Motor neuron (in vitro differentiated cells): ENCODE measurements around the gene GYG2. TPM values are rescaled to one million over a fixed set of nuclear protein-coding genes. Genes with fewer than 3 reads are reported as not detected.
"Not testable (repeated sequence)": the region's sequence is repeated elsewhere in the genome, so short reads cannot be mapped to it uniquely, and the experiment has no call there.

Source experiments
- ATAC-seq, 8 experiments: fragments of 200-7000 bp; cut with Tn5 transposase; replicated peaks in 6 of 8; 2 replicates each; pipeline ENCODE4 v1.8.0; 2021; ENCODE audit warnings: mild to moderate bottlenecking in 8 of 8, moderate library complexity in 8 of 8
- H3K27ac ChIP-seq, 2 donors: fragments of 250-450 bp; sonication (Bioruptor Pico); 2 replicates each; pipeline ENCODE4 v1.9.0; 2021; ENCODE audit warnings: antibody characterized with exemption in 2 of 2, mild to moderate bottlenecking in 2 of 2, moderate library complexity in 1 of 2
- H3K4me1 ChIP-seq, 2 donors: fragments of 250-450 bp; sonication (Bioruptor Pico); replicated peaks in 1 of 2; 2 replicates each; pipeline ENCODE4 v1.6.1; 2021; ENCODE audit warnings: antibody characterized with exemption in 2 of 2, mild to moderate bottlenecking in 2 of 2, moderate library complexity in 1 of 2
- H3K4me3 ChIP-seq, 5 donors: fragments of 250-450 bp; sonication (Bioruptor Pico); 2 replicates each; pipeline ENCODE4 v1.9.0; 2021; ENCODE audit warnings: antibody characterized with exemption in 5 of 5, mild to moderate bottlenecking in 5 of 5, moderate library complexity in 4 of 5
- WGBS, 10 experiments: fragments of 450-650 bp; shearing (Covaris generic); methylation state at CpG; one replicate each; pipeline ENCODE4 v1.0.0; 2022; 5-methylcytosine and 5-hydroxymethylcytosine counted together
- in situ Hi-C, 9 experiments: fragments of 400-800 bp; cut with MboI; loops; one replicate each; pipeline ENCODE4 v1.15.0; 2021; ENCODE audit warnings: low sequenced_read_pairs in 9 of 9, low pct_unique_long_range_greater_than_20kb in 2 of 9; ENCODE audit not compliant: unreplicated experiment in 9 of 9
- total RNA-seq, 8 experiments: library from RNA; unstranded; fragments of 300-600 nt; gene quantifications; 2 replicates each; pipeline versions ENCODE4 v1.2.3 to v1.2.4, GENCODE V29; 2022

Gene GYG2
- 10 to 100 TPM in 4 of 8 experiments, 1 to 10 TPM in 4; 1.1 to 63.0 (median 8.9) TPM for total RNA-seq

DNA sequence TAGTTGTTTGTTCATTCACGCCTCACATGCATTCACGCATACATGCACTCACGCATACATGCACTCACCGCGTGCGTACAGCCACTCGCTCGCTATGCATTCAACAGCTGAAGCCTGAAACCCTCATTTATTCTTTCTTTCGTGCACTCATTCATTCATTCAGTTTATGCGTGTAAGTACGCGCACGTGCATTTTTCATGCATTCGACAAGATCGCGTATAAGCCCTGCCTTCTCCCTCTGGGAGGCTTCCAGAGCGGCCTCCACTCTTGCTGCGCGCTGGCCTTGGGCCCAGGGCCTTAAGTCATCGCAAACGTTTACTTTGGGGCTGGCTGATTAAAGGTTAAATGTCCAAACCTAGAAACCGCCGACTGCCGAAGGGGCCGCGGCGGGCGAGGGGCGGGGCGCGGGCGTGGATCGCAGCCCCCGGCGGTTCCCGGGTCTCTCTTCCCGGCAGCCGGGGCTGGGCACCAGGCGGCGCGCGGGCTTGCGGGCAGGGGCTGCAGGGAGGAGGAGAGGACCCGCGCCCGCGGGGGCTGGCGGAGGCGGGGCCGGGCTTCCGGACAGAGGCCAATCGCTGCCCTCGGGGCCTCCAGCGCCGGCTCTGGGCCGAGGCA, at the start of gene GYG2:
GYG2 (plus strand) TSS at position 587 of the 615 bp plus-strand sequence. CDS start 1,259 bp downstream, outside the sequence.
- in situ Hi-C loops: no loop called here
- Histone ChIP-seq H3K4me3 (peak within 1 kb of the TSS; percentile 34 to 49 (median 43)), H3K4me1 (peaks cover 3 to 5% of the 10 kb centered on the region in 2 donors), H3K27ac (peak within 1 kb of the TSS; percentile 39 to 69)
- 14 to 67% (median 47%) methylated on average over 3 to 17 of the region's 56 CpGs; no CpG with 5 or more reads in 5 of the 10 experiments for WGBS, 10 experiments
- ATAC-seq: peak in 7 of 8 experiments; percentile 20 to 89 (median 80)

DNA sequence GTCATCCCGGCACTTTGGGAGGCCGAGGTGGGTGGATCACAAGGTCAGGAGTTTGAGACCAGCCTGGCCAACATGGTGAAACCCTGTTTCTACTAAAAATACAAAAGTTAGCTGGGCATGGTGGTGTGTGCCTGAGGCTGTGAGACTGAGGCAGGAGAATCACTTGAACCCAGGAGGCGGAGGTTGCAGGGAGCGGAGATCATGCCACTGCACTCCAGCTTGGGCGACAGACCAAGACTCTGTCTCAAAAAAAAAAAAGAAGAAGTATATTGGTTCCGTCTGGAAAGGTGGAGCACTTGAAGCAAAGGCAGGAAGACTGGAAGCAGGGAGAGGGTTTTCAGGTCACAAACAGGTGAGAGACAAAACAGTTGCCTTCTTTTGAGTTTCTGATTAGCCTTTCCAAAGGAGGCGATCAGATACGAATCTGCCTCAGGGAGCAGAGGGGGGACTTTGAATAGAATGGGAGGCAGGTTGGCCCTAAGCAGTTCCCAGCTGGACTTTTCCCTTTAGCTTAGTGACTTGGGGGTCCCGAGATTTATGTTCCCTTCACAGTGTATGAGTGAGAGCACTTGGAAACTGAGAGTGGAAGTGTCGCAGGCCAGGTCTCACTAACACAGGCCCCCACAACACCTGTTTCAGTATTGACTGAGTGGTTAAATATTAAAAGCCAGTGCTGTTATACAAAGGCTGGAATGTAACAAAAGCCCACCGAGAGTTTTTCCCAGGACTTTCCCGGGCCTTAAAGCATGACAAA, 48.1 kb upstream of the GYG2 start:
- H3K27ac ChIP-seq, H3K4me3 ChIP-seq, ATAC-seq, in situ Hi-C loops, H3K4me1 ChIP-seq: not testable (repeated sequence)
- 0 to 96% (median 74%) methylated on average over 1 to 9 of the region's 12 CpGs; no CpG with 5 or more reads in 2 of the 10 experiments for WGBS, 10 experiments

DNA sequence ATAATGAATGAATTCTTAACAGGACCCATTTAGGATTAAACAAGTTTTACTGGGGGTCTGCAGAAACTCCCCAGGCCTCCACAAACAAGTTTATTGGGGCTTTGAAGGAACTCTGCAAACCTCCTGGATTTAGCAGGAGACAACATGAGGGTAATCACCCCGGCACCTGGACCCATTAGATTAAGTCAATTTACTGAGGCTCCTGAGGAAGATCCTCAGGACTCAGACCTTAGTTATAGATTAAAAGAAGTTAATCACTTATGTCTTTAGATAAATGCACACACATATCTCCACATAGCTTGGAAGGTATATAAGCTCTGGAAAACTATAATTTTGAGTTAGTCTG, 47.5 kb upstream of the GYG2 start:
- H3K27ac ChIP-seq: no peak overlapping the region
- WGBS, 10 experiments: 38 to 100% (median 45%) methylated on average over 1 of the region's 1 CpG; no CpG with 5 or more reads in 6 of the 10 experiments
- H3K4me1 ChIP-seq: peaks cover 0 to 3% of the 10 kb centered on the region in 2 donors
- ATAC-seq: no peak
- H3K4me3 ChIP-seq: no peak overlapping the region
- in situ Hi-C loops: no loop called here

DNA sequence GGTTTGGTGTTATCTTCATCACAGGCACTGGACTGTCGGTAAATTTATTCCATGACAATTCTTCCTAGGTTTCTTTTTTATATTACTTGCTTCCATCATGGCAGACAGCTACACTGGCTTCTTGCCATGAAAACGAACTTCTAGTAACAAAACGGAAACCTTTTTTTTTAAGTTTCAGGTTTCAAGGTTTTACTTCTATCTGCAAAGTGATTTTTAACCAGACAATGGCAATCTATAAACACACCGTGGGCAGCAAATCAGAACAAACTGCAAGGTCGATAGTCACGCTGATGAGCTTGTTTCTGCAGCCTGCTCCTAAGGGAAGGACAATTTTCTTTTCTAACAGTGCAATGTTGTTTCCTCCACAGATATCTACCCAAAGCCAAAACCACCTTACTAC, 47.0 kb upstream of the GYG2 start:
- no peak for ATAC-seq
- H3K4me3 ChIP-seq: no peak overlapping the region
- 0 to 100% (median 65%) methylated on average over 1 to 6 of the region's 6 CpGs; no CpG with 5 or more reads in 2 of the 10 experiments for WGBS, 10 experiments
- peaks cover 0 to 3% of the 10 kb centered on the region in 2 donors for H3K4me1 ChIP-seq
- H3K27ac ChIP-seq: no peak overlapping the region
- in situ Hi-C loops: no loop called here

DNA sequence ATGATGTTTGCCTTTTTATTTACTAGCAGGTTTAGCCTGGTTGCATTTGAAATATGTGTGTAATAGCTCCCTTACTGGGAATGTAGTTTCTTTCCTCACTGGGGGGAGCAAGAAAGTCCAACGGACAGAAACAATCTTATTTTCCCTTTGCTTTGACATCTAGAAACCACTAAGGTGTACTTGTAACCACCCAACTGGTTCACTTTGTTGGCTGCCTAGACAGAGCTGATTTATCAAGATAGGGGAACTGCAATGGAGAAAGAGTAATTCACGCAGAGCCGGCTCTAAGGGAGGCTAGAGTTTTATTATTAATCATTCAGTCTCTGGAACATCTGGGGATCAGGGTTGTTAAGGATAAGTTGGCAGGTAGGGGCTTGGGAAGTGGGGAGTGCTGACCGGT, 46.6 kb upstream of the GYG2 start:
- H3K4me1 ChIP-seq: peaks cover 0 to 3% of the 10 kb centered on the region in 2 donors
- ATAC-seq: no peak
- 50% methylated on average over 4 of the region's 4 CpGs; no CpG with 5 or more reads in 9 of the 10 experiments for WGBS, 10 experiments
- in situ Hi-C loops: no loop called here
- H3K27ac ChIP-seq: no peak overlapping the region
- no peak overlapping the region for H3K4me3 ChIP-seq

DNA sequence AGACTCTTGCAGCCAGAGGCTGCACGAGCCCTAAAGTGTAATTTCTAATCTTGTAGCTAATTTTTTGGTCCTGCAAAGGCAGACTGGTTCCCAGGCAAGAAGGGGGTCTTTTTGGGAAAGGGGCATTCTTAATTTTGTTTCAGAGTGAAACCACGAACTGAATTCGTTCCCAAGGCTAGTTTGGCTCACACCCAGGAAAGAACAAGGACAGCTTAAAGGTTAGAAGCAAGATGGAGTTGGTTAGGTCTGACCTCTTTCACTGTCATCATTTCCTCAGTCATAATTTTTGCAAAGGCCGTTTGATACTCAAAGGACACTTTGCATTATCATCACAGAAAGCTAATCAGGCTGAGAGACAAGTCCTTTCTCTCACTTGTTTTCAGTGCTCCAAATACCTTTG, 46.0 kb upstream of the GYG2 start:
- 20 to 67% (median 48%) methylated on average over 1 of the region's 4 CpGs; no CpG with 5 or more reads in 6 of the 10 experiments for WGBS, 10 experiments
- no peak for ATAC-seq

DNA sequence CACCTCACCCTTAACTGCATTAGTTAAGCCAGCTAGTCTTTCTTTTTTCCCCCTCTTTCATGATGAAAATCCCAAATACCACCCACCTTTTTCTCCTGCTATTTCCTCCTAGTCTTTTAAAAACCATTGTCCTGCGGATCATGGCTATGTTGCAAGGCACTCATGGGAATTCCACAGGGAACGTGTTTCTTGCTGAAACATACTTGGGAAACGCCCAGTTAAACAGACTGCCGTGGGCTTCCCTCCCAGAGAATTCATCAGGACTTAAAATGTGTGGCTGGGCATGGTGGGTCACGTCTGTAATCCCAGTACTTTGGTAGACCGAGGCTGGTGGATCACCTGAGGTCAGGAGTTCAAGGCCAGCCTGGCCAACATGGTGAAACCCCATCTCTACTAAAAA, 44.7 kb upstream of the GYG2 start:
- no peak for ATAC-seq
- peaks cover 0 to 3% of the 10 kb centered on the region in 2 donors for H3K4me1 ChIP-seq
- H3K27ac ChIP-seq: no peak overlapping the region
- in situ Hi-C loops: no loop called here
- 0 to 84% (median 80%) methylated on average over 1 to 5 of the region's 6 CpGs; no CpG with 5 or more reads in 7 of the 10 experiments for WGBS, 10 experiments
- no peak overlapping the region for H3K4me3 ChIP-seq

More for the DNA sequence above, 46.0 kb upstream of the GYG2 start:
- peaks cover 0 to 3% of the 10 kb centered on the region in 2 donors for H3K4me1 ChIP-seq
- no peak overlapping the region for H3K4me3 ChIP-seq
- no peak overlapping the region for H3K27ac ChIP-seq
- in situ Hi-C loops: no loop called here

DNA sequence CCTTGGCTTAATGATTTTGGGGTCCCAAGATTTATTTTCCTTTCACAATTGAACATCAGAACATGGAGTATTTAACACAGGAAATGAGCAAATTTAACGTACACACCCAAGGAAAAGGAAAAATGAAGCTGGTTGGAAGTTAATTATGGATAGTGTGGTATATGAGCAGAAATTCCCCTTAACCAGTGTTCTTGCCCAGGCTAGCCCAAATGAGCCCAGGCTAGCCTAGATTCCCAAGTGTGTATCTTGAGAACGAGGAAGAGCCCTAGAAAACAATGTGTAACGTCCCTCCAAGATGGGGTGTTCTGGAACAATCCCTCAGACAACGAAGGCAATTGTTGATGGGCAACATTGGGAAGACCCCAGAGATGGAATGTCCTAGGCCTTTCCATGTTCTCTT, 43.2 kb upstream of the GYG2 start:
- in situ Hi-C loops: no loop called here
- Histone ChIP-seq H3K27ac (no peak overlapping the region), H3K4me1 (peaks cover 0 to 3% of the 10 kb centered on the region in 2 donors), H3K4me3 (no peak overlapping the region)
- WGBS, 10 experiments: 33 to 83% methylated on average over 1 to 3 of the region's 4 CpGs; no CpG with 5 or more reads in 8 of the 10 experiments
- no peak for ATAC-seq

DNA sequence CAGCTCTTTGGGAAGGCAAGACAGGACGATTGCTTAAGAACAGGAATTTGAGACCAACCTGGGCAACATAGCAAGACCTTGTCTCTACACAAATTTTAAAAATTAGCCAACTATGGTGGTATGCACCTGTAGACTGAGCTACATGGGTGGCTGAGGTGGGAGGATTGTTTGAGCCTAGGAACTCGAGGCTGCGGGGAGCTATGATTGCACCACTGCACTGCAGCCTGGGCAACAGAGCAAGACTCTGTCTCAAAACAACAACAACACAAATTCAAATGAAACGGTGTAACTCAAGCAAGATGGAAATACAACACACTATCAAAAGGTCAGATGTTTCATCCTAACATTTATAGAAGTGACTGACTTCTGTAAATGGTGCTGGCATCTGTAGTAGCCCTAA, 39.8 kb upstream of the GYG2 start:
- in situ Hi-C loops: no loop called here
- ATAC-seq: no peak
- no peak overlapping the region for H3K27ac ChIP-seq
- H3K4me1 ChIP-seq: no peaks in the 10 kb centered on the region
- 17 to 90% (median 67%) methylated on average over 1 to 4 of the region's 4 CpGs; no CpG with 5 or more reads in 7 of the 10 experiments for WGBS, 10 experiments
- no peak overlapping the region for H3K4me3 ChIP-seq

DNA sequence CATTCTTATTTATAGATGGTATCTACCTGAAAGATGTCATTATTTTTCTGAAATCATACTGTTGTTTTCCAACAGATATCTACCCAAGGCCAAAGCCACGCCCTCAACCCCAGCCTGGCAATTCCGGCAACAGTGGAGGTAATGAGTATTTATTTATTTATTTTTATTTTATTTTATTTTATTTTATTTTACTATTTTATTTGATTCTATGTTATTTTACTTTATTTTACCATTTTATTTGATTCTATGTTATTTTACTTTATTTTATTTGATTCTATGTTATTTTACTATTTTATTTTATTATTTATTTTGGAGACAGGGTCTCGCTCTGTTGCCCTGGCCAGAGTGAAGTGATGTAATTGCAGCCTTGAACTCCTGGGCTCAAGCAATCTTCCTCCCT, 39.2 kb upstream of the GYG2 start:
- H3K4me1 ChIP-seq: no peaks in the 10 kb centered on the region
- ATAC-seq: no peak
- in situ Hi-C loops: no loop called here
- no peak overlapping the region for H3K27ac ChIP-seq
- 74 to 100% (median 83%) methylated on average over 1 to 3 of the region's 3 CpGs; no CpG with 5 or more reads in 3 of the 10 experiments for WGBS, 10 experiments
- H3K4me3 ChIP-seq: no peak overlapping the region

DNA sequence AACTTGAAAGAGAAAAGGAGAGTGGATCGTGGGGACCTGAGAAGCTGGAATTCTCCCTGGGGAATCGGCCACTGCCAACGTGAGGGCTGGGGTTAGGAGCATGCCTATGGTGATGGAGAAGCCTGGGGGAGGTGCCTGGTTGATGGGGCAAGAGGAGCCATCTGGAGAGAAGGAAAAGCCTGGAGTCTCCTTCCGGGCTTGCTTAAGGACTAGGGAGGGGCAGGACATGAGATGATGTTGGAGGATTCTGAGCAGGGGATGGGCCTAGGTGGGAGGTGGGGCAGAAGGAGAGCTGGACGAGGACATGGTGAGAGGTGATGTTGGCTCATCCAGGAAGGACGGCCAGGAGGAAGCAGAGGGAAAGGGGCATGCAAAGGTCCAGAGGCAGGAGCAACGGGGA, 35.0 kb upstream of the GYG2 start:
- no peaks in the 10 kb centered on the region for H3K4me1 ChIP-seq
- in situ Hi-C loops: no loop called here
- whole genome bisulfite sequencing, 10 experiments: 19 to 54% methylated on average over 4 of the region's 7 CpGs; no CpG with 5 or more reads in 8 of the 10 experiments
- ATAC-seq: peak in 1 of 8 experiments; percentile 23
- no peak overlapping the region for H3K4me3 ChIP-seq
- no peak overlapping the region for H3K27ac ChIP-seq

DNA sequence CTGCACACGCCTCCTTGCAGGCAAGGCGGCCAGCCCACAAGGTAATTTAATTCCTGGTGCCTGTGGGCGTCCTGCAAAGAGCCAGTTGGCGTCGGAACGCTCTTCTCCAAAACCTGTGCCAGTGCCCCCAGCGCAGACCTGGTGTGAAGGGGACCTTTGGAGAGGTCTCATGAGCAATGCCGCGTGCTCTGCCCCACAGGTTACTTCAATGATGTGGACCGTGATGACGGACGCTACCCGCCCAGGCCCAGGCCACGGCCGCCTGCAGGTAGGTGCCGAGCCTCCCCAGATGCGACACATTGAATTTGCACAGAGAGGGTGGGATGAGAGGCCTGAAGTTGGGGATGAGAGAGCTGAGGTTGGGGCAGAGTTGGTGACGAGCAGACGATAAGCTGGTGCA, 34.4 kb upstream of the GYG2 start:
- WGBS, 10 experiments: 94 to 100% (median 100%) methylated on average over 1 to 3 of the region's 19 CpGs; no CpG with 5 or more reads in 7 of the 10 experiments
- Histone ChIP-seq H3K27ac (no peak overlapping the region), H3K4me3 (no peak overlapping the region), H3K4me1 (peaks cover 3% of the 10 kb centered on the region in 2 donors)
- in situ Hi-C loops: no loop called here
- ATAC-seq: no peak

DNA sequence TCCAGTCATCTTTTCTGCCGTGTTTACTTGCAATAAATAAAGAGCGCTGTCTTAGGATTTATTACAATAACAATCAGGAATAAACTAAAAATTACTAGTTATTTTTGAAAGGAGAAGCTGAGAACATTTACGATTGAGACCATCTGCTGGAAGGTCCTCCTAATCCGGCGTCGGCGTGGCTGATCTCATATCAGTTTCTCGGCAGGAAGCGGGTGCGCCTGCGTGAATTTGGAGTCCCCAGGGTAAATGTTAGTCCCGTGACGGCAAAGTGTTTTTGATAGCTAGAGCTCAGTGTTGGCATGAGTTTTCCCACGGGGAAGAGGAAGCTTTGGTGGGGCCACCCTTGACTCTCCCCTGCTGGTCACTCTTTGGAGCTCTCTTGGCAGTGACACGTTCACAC, 31.9 kb upstream of the GYG2 start:
- peaks cover 11% of the 10 kb centered on the region in 2 donors for H3K4me1 ChIP-seq
- 90 to 100% (median 96%) methylated on average over 2 of the region's 15 CpGs; no CpG with 5 or more reads in 6 of the 10 experiments for WGBS, 10 experiments
- H3K4me3 ChIP-seq, in situ Hi-C loops, H3K27ac ChIP-seq, ATAC-seq: not testable (repeated sequence)
